ENCODE results near the gene SPO11.

SPO11 gene

GRCh38 chr20:57383447-57384347, 54.1 kb downstream of the SPO11 start:
- in situ Hi-C loops (cut with MboI; ENCODE audit: low sequenced_read_pairs, unreplicated experiment): loop anchor here (10.0 to 25.0 kb wide), 2 partner anchors 211 to 804 kb away; no protein-coding TSS in a partner anchor
- TF ChIP-seq CTCF (IDR thresholded peaks at IDR 0.05; ENCODE audit: borderline replicate concordance, control extremely low read depth, extremely low read depth, insufficient read depth, missing control alignments): no peak
- DNase-seq (ENCODE audit: low spot score): no peak

- no peak for DNase-seq (ENCODE audit: low spot score)
- in situ Hi-C loops (cut with MboI; ENCODE audit: low sequenced_read_pairs, unreplicated experiment): loop anchor here (10.0 to 25.0 kb wide), 2 partner anchors 210 to 803 kb away; no protein-coding TSS in a partner anchor
- no peak for TF ChIP-seq CTCF (IDR thresholded peaks at IDR 0.05; ENCODE audit: borderline replicate concordance, control extremely low read depth, extremely low read depth, insufficient read depth, missing control alignments)
Measured at GRCh38 chr20:57384486-57384885, 54.9 kb downstream of the SPO11 start.

- no peak for TF ChIP-seq CTCF (IDR thresholded peaks at IDR 0.05; ENCODE audit: borderline replicate concordance, control extremely low read depth, extremely low read depth, insufficient read depth, missing control alignments)
- DNase-seq (ENCODE audit: low spot score): no peak
- in situ Hi-C loops (cut with MboI; ENCODE audit: low sequenced_read_pairs, unreplicated experiment): loop anchor here (5.0 to 25.0 kb wide), 3 partner anchors 112 to 802 kb away; no protein-coding TSS in a partner anchor
Measured at GRCh38 chr20:57384953-57385761, 55.6 kb downstream of the SPO11 start.

GRCh38 chr20:57385940-57386339, 56.3 kb downstream of the SPO11 start:
- DNase-seq (ENCODE audit: low spot score): no peak
- no peak for TF ChIP-seq CTCF (IDR thresholded peaks at IDR 0.05; ENCODE audit: borderline replicate concordance, control extremely low read depth, extremely low read depth, insufficient read depth, missing control alignments)
- in situ Hi-C loops (cut with MboI; ENCODE audit: low sequenced_read_pairs, unreplicated experiment): loop anchor here (5.0 to 25.0 kb wide), 3 partner anchors 111 to 801 kb away; no protein-coding TSS in a partner anchor

GRCh38 chr20:57386762-57387161, 57.2 kb downstream of the SPO11 start:
- no peak for DNase-seq (ENCODE audit: low spot score)
- no peak for TF ChIP-seq CTCF (IDR thresholded peaks at IDR 0.05; ENCODE audit: borderline replicate concordance, control extremely low read depth, extremely low read depth, insufficient read depth, missing control alignments)
- in situ Hi-C loops (cut with MboI; ENCODE audit: low sequenced_read_pairs, unreplicated experiment): loop anchor here (5.0 to 25.0 kb wide), 3 partner anchors 111 to 801 kb away; no protein-coding TSS in a partner anchor

GRCh38 chr20:57387463-57387862, 57.9 kb downstream of the SPO11 start:
- in situ Hi-C loops (cut with MboI; ENCODE audit: low sequenced_read_pairs, unreplicated experiment): loop anchor here (5.0 to 25.0 kb wide), 3 partner anchors 110 to 800 kb away; no protein-coding TSS in a partner anchor
- DNase-seq (ENCODE audit: low spot score): no peak
- no peak for TF ChIP-seq CTCF (IDR thresholded peaks at IDR 0.05; ENCODE audit: borderline replicate concordance, control extremely low read depth, extremely low read depth, insufficient read depth, missing control alignments)
